HTERT RPE-1 (cell line): Measurements from ENCODE around the gene SKIC3.

Experiments
- in situ Hi-C: fragments of 300-500 bp; cut with MboI; formaldehyde crosslinking; loops from 4 replicates; pipeline ENCODE4 v1.14.3; 2020; ENCODE audit warnings: low sequenced_read_pairs

The SKIC3 gene

GRCh38 chr5:95532415-95532814 is 22.4 kb downstream of the SKIC3 start:
- in situ Hi-C loops, result no loop called here

GRCh38 chr5:95531491-95531890 is 23.3 kb downstream of the SKIC3 start:
- in situ Hi-C loops, result no loop called here

GRCh38 chr5:95530416-95530815 is 24.4 kb downstream of the SKIC3 start:
- in situ Hi-C loops, result no loop called here

- in situ Hi-C loops, result no loop called here
Measured at GRCh38 chr5:95528565-95528964, 26.2 kb downstream of the SKIC3 start.

GRCh38 chr5:95526871-95527270 is 27.9 kb downstream of the SKIC3 start:
- in situ Hi-C loops, result no loop called here

GRCh38 chr5:95524423-95524822 is 30.4 kb downstream of the SKIC3 start:
- in situ Hi-C loops, result no loop called here

- in situ Hi-C loops, result no loop called here
Measured at GRCh38 chr5:95520206-95520605, 34.6 kb downstream of the SKIC3 start.

- in situ Hi-C loops, result no loop called here
Measured at GRCh38 chr5:95519681-95520080, 35.1 kb downstream of the SKIC3 start.

GRCh38 chr5:95519151-95519550 is 35.6 kb downstream of the SKIC3 start:
- in situ Hi-C loops, result no loop called here

GRCh38 chr5:95518417-95518816 is 36.4 kb downstream of the SKIC3 start:
- in situ Hi-C loops, result no loop called here

GRCh38 chr5:95511606-95512005 is 43.2 kb downstream of the SKIC3 start:
- in situ Hi-C loops, result no loop called here

GRCh38 chr5:95508550-95508949 is 46.2 kb downstream of the SKIC3 start:
- in situ Hi-C loops, result no loop called here
